Endothelial cell of umbilical vein (primary cell): ENCODE measurements around the gene KLHDC1. TPM values are rescaled to one million over a fixed set of nuclear protein-coding genes. Genes with fewer than 3 reads are reported as not detected.

Source experiments
- BruUV-seq: library from RNA; stranded (reverse); fragments of 400-500 nt; replicated peaks from 2 replicates; lab custom pipeline; 2021; lab: Mats Ljungman, UMichigan
- CTCF ChIA-PET: fragments of 300-600, 350-600 bp; sonication (Branson Sonifier 250); formaldehyde crosslinking; loops from one replicate; lab custom pipeline; 2021; ENCODE audit warnings: antibody characterized with exemption, inconsistent platforms; lab: Charles Lee
- POLR2A ChIA-PET: fragments of 300-600, 350-600 bp; sonication (Branson Sonifier 250); formaldehyde crosslinking; loops from one replicate; lab custom pipeline; 2021; ENCODE audit warnings: antibody characterized with exemption, inconsistent platforms; lab: Charles Lee
- DNase-seq: peaks from one replicate; pipeline ENCODE4 v3.0.0-alpha.2; 2011; ENCODE audit warnings: low read depth, low spot score
- FAIRE-seq: peaks from 2 replicates; lab custom pipeline; 2011; peaks lifted over from hg19 to GRCh38; lab: Jason Lieb, UNC
- H2AFZ ChIP-seq: 2 replicates; pipeline ENCODE4 v1.6.0; 2012; ENCODE audit warnings: low read depth, low read length, control low read depth, inconsistent platforms
- H3K27ac ChIP-seq: 2 replicates; pipeline ENCODE4 v1.5.1; 2011; ENCODE audit warnings: low read depth, mild to moderate bottlenecking, control low read depth, low read length, moderate library complexity; ENCODE audit not compliant: insufficient read depth
- H3K27me3 ChIP-seq, 2 experiments: 2 replicates each; pipeline versions ENCODE4 v1.6.0 to v1.6.1; 2011; ENCODE audit warnings: low read length in 2 of 2, mixed read lengths in 1 of 2; ENCODE audit not compliant: control insufficient read depth in 2 of 2, insufficient read depth in 2 of 2
- H3K36me3 ChIP-seq, 2 experiments: 2 replicates in 1 of 2; 3 replicates in 1 of 2; pipeline ENCODE4 v1.5.1; 2011; ENCODE audit warnings: low read length in 2 of 2, mild to moderate bottlenecking in 1 of 2, moderate library complexity in 1 of 2; ENCODE audit not compliant: control insufficient read depth in 2 of 2, insufficient read depth in 2 of 2; ENCODE audit errors: extremely low read depth in 1 of 2
- H3K4me1 ChIP-seq: 3 replicates; pipeline ENCODE4 v1.5.1; 2011; ENCODE audit warnings: mild to moderate bottlenecking, low read length; ENCODE audit not compliant: control insufficient read depth, insufficient read depth; ENCODE audit errors: extremely low read depth
- H3K4me2 ChIP-seq: 2 replicates; pipeline ENCODE4 v1.6.1; 2011; ENCODE audit warnings: low read length, control low read depth, mixed read lengths; ENCODE audit not compliant: insufficient read depth
- H3K4me3 ChIP-seq, 3 experiments: fragments of 200-600 bp in 1 of 3; sonication (generic), shearing (Covaris generic) in 1 of 3; replicated peaks in 1 of 3; 2 replicates each; pipeline ENCODE4 v1.5.1; 2011 to 2016; ENCODE audit warnings: control low read depth in 3 of 3, low read length in 3 of 3, mild to moderate bottlenecking in 2 of 3, inconsistent platforms in 1 of 3, low read depth in 1 of 3, moderate library complexity in 1 of 3; ENCODE audit not compliant: insufficient read depth in 1 of 3
- H3K79me2 ChIP-seq: 2 replicates; pipeline ENCODE4 v1.6.0; 2012; ENCODE audit warnings: low read length, inconsistent platforms; ENCODE audit not compliant: control insufficient read depth, insufficient read depth
- H3K9ac ChIP-seq: replicated peaks from 2 replicates; pipeline ENCODE3; 2011; ENCODE audit warnings: low read length, control low read depth; ENCODE audit not compliant: insufficient read depth; ENCODE audit errors: extremely low read depth
- H3K9me1 ChIP-seq: replicated peaks from 3 replicates; pipeline ENCODE4 v1.6.0; 2011; ENCODE audit warnings: mild to moderate bottlenecking, low read length; ENCODE audit not compliant: control insufficient read depth, insufficient read depth; ENCODE audit errors: extremely low read depth
- H3K9me3 ChIP-seq: replicated peaks from 2 replicates; pipeline ENCODE4 v1.5.1; 2012; ENCODE audit warnings: low read length, inconsistent platforms; ENCODE audit not compliant: control insufficient read depth, insufficient read depth
- H4K20me1 ChIP-seq: replicated peaks from 2 replicates; pipeline ENCODE3; 2011; ENCODE audit warnings: mild to moderate bottlenecking, low read length; ENCODE audit not compliant: control insufficient read depth, insufficient read depth; ENCODE audit errors: extremely low read depth
- CTCF ChIP-seq, 2 donors: IDR thresholded peaks; 1 replicate in 1 of 2; 2 replicates in 1 of 2; pipeline ENCODE4 v1.5.1; 2011; ENCODE audit warnings: low read length in 2 of 2, mild to moderate bottlenecking in 2 of 2, moderate library complexity in 2 of 2, control low read depth in 1 of 2, inconsistent platforms in 1 of 2, low read depth in 1 of 2; ENCODE audit not compliant: insufficient read depth in 1 of 2; ENCODE audit errors: extremely low read depth in 1 of 2
- EZH2 ChIP-seq: IDR thresholded peaks from 2 replicates; pipeline ENCODE4 v1.6.1; 2012; ENCODE audit warnings: borderline replicate concordance, low read depth, mild to moderate bottlenecking, moderate library complexity, low read length, inconsistent platforms; ENCODE audit not compliant: severe bottlenecking
- FOS ChIP-seq: IDR thresholded peaks from 2 replicates; pipeline ENCODE4 v1.6.1; 2011; ENCODE audit warnings: mild to moderate bottlenecking, low read length, moderate library complexity, borderline replicate concordance; ENCODE audit not compliant: insufficient read depth
- GATA2 ChIP-seq: IDR thresholded peaks from 2 replicates; pipeline ENCODE4 v1.7.0; 2011; ENCODE audit warnings: low read depth, mild to moderate bottlenecking, moderate library complexity, mixed read lengths, low read length; ENCODE audit not compliant: insufficient read length, insufficient read depth
- JUN ChIP-seq: IDR thresholded peaks from 2 replicates; pipeline ENCODE4 v1.6.1; 2011; ENCODE audit warnings: borderline replicate concordance, low read depth; ENCODE audit not compliant: insufficient read length, insufficient read depth
- MAX ChIP-seq: IDR thresholded peaks from 2 replicates; pipeline ENCODE4 v1.6.1; 2011; ENCODE audit not compliant: insufficient read depth, insufficient read length
- MYC ChIP-seq: IDR thresholded peaks from one replicate; pipeline ENCODE4 v1.6.1; 2011; ENCODE audit warnings: mild to moderate bottlenecking, low read depth, low read length
- POLR2A ChIP-seq: IDR thresholded peaks from 2 replicates; pipeline ENCODE4 v1.6.1; 2012; ENCODE audit warnings: low read depth, mild to moderate bottlenecking, control low read depth, low read length
- POLR2AphosphoS5 ChIP-seq: IDR thresholded peaks from 2 replicates; pipeline ENCODE4 v1.6.1; 2012; ENCODE audit warnings: low read depth, mild to moderate bottlenecking, control low read depth, low read length, moderate library complexity; ENCODE audit not compliant: insufficient read depth
- dilution Hi-C: fragments of 300-500 bp; cut with MboI; formaldehyde crosslinking; loops from one replicate; pipeline ENCODE4 v1.15.0; 2019; ENCODE audit warnings: low sequenced_read_pairs; ENCODE audit not compliant: extremely low pct_ligation_motif_present
- intact Hi-C: fragments of 100-400 bp; cut with micrococcal nuclease; formaldehyde crosslinking; loops from one replicate; pipeline ENCODE4 v1.10.0; 2022
- polyA plus RNA-seq, 4 experiments: library from polyadenylated mRNA; depleted of rRNA in 3 of 4; stranded (reverse) in 3 of 4; unstranded in 1 of 4; fragments of >200 nt; gene quantifications; 2 replicates each; pipeline versions ENCODE4 v1.2.1 to v1.2.3, GENCODE V29; 2011 to 2012; ENCODE audit warnings: missing spikeins in 1 of 4
- total RNA-seq: library from RNA; stranded (reverse); gene quantifications from 2 replicates; pipeline ENCODE4 v1.2.3, GENCODE V29; 2021

The KLHDC1 gene
- total and polyA plus RNA-seq, 2 donors (not counting 3 experiments of a cell fraction or from before 2014, with no cell fraction given), result 0.77 to 1.2 TPM

GRCh38 chr14:49783394-49784014 is 90.6 kb downstream of the KLHDC1 start:
- Histone ChIP-seq H3K9ac (no peak overlapping the region), H3K4me3 (no peak overlapping the region), H2AFZ (no peak overlapping the region), H3K36me3 (peaks cover 21 to 45% of the 10 kb centered on the region in 2 experiments), H4K20me1 (no peaks in the 10 kb centered on the region), H3K9me3 (no peaks in the 10 kb centered on the region), H3K27me3 (no peaks in the 10 kb centered on the region), H3K9me1 (no peaks in the 10 kb centered on the region), H3K4me2 (no peak overlapping the region), H3K4me1 (no peaks in the 10 kb centered on the region), H3K27ac (no peak overlapping the region), H3K79me2 (no peaks in the 10 kb centered on the region)
- dilution Hi-C loops (no loop called here), intact Hi-C loops (loop anchor here (10.0 kb wide), 1 partner anchor 51 kb away; no protein-coding TSS in a partner anchor)
- TF ChIP-seq FOS, result no peak
- TF ChIP-seq MAX, result no peak
- TF ChIP-seq MYC, result no peak
- no peak for TF ChIP-seq POLR2A
- TF ChIP-seq GATA2, result no peak
- no peak for TF ChIP-seq POLR2AphosphoS5
- no peak for TF ChIP-seq JUN
- no peak for TF ChIP-seq EZH2
- no peak for TF ChIP-seq CTCF (IDR thresholded peaks at IDR 0.05; ENCODE audit: extremely low read depth in 1 of 2, insufficient read depth in 1 of 2, low read depth in 1 of 2, low read length in 2 of 2)
- BruUV-seq, result no TSS peak
- DNase-seq, result no peak
- ChIA-PET POLR2A (no interaction called here), CTCF (interaction anchor here (1.0 to 1.4 kb wide), 4 partner anchors 16 to 322 kb away, joined by 3 to 4 read pairs (median 4); partner anchors contain the start of gene KLHDC2)
- FAIRE-seq, result no peak
